Spleen (tissue), 11 donors: ENCODE measurements around the gene PSAPL1. TPM values are rescaled to one million over a fixed set of nuclear protein-coding genes. Genes with fewer than 3 reads are reported as not detected.

ENCODE experiments used
- DNase-seq: peaks from one replicate; pipeline ENCODE4 v3.0.0-alpha.2; 2020
- H3K27ac ChIP-seq, 8 donors: fragments of 200-600 bp; sonication (generic) in 7 of 8; 1 replicate in 4 of 8; 2 replicates in 4 of 8; pipeline versions ENCODE4 v1.5.0 to v1.8.0; 2016 to 2021; ENCODE audit warnings: inconsistent platforms in 4 of 8, mild to moderate bottlenecking in 4 of 8, moderate library complexity in 1 of 8
- H3K27me3 ChIP-seq, 7 donors: fragments of 200-600 bp; sonication (generic) in 6 of 7; replicated peaks in 1 of 7; 1 replicate in 4 of 7; 2 replicates in 3 of 7; pipeline versions ENCODE4 v1.5.0 to v1.8.0; 2016 to 2021; ENCODE audit warnings: inconsistent platforms in 3 of 7, mild to moderate bottlenecking in 1 of 7
- H3K36me3 ChIP-seq, 6 donors: fragments of 200-600 bp; sonication (generic) in 5 of 6; 1 replicate in 4 of 6; 2 replicates in 2 of 6; pipeline versions ENCODE4 v1.5.0 to v1.8.0; 2016 to 2021; ENCODE audit warnings: inconsistent platforms in 2 of 6
- H3K4me1 ChIP-seq, 6 donors: fragments of 200-600 bp; sonication (generic) in 5 of 6; 1 replicate in 3 of 6; 2 replicates in 3 of 6; pipeline versions ENCODE4 v1.5.0 to v1.8.0; 2016 to 2021; ENCODE audit warnings: inconsistent platforms in 3 of 6
- H3K4me3 ChIP-seq, 8 donors: fragments of 200-600 bp; sonication (generic) in 7 of 8; 1 replicate in 4 of 8; 2 replicates in 4 of 8; pipeline versions ENCODE4 v1.5.0 to v1.8.0; 2016 to 2021; ENCODE audit warnings: inconsistent platforms in 4 of 8, mild to moderate bottlenecking in 4 of 8, moderate library complexity in 2 of 8
- H3K9me3 ChIP-seq, 8 donors: fragments of 200-600 bp; sonication (generic) in 7 of 8; 1 replicate in 4 of 8; 2 replicates in 4 of 8; pipeline versions ENCODE4 v1.5.0 to v1.8.0; 2016 to 2021; ENCODE audit warnings: inconsistent platforms in 4 of 8
- POLR2A ChIP-seq, 3 donors: fragments of 450-650 bp; IDR thresholded peaks; one replicate each; pipeline ENCODE4 v1.5.1; 2017; ENCODE audit warnings: antibody characterized with exemption in 3 of 3, mild to moderate bottlenecking in 1 of 3
- POLR2AphosphoS5 ChIP-seq, 3 donors: sonication (generic); formaldehyde crosslinking; IDR thresholded peaks; one replicate each; pipeline ENCODE4 v1.5.1; 2017; ENCODE audit warnings: antibody characterized with exemption in 3 of 3
- WGBS, 5 donors: extraction: QIAGEN DNeasy Blood & Tissue Kit in 3 of 5; methylation state at CpG; one replicate each; pipeline versions ENCODE4 v1.1.5 to v1.1.7; 2013 to 2018; 5-methylcytosine and 5-hydroxymethylcytosine counted together
- intact Hi-C: fragments of 100-400 bp; cut with DNase I; formaldehyde crosslinking; loops from one replicate; pipeline ENCODE4 v1.15.0; 2023; ENCODE audit warnings: low total_unique reads
- polyA plus RNA-seq, 3 donors: library from polyadenylated mRNA; stranded (reverse); fragments of 200-250 nt; gene quantifications; one replicate each; pipeline ENCODE4 v1.2.1, GENCODE V29; 2013
- total RNA-seq, 7 donors: library from RNA; depleted of rRNA in 3 of 7; stranded (reverse); fragments of >200 nt in 3 of 7; fragmentation: NEBNext Ultra II Directional in 4 of 7; extraction: Animal tissue kit (Norgen Biotek cat#: 25700) in 4 of 7; gene quantifications; one replicate each; pipeline versions ENCODE4 v1.1.0 to v1.2.1, GENCODE V29; 2016 to 2021
- TF ChIP-seq, protein P1 (sequence below), 11 experiments: fragments of 200-600 bp in 7 of 11; fragments of 450-650 bp in 4 of 11; sonication (generic) in 4 of 11; IDR thresholded peaks in 8 of 11; conservative IDR thresholded peaks in 3 of 11; 1 replicate in 7 of 11; 2 replicates in 4 of 11; pipeline versions ENCODE4 v1.4.0 to v1.8.0; 2016 to 2021; ENCODE audit warnings: antibody characterized with exemption in 11 of 11, inconsistent platforms in 4 of 11, mild to moderate bottlenecking in 1 of 11
- donor health status: healthy with polysubstance abuse.
- donor health status: DM: no; HTN: no; CAD: no; lungs with moderate emphysema.
- donor health status: DM: no; HTN: no; CAD: no.
- donor health status: Bipolar disorder and iron deficiency.
- donor health status: healthy.
- donor health status: DM: no; HTN: no; CAD: no.
- donor health status: DM: yes; HTN: yes; CAD: no.

Gene PSAPL1
- total and polyA plus RNA-seq, 10 donors: not detected

DNA sequence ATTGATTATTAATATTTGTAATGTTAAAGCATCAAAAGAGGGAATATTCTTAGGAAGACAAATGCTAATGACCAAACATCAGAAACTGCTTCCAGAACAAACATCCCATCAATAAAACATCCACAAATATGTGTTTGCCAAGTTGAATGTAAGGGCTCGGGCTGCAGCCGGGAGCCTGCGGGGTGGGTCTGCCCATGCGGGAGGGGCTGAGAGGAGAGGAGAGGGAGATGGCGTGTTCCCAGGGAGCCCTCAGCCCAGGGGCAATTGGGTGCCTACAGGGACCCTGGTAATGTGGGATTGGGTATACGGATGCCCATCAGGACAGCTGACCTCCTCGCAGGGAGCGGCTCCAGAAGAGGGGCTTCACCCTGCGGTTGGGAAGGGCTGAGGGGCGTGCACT, 38.4 kb upstream of the PSAPL1 start:
- no peak overlapping the region for H3K4me3 ChIP-seq
- 66 to 90% (median 75%) methylated on average over 9 to 10 of the region's 10 CpGs for WGBS, 5 donors
- no peak overlapping the region for H3K27ac ChIP-seq
- peaks cover 0 to 28% (median 0%) of the 10 kb centered on the region in 7 donors for H3K27me3 ChIP-seq
- no peaks in the 10 kb centered on the region for H3K9me3 ChIP-seq
- no peaks in the 10 kb centered on the region for H3K4me1 ChIP-seq
- no peaks in the 10 kb centered on the region for H3K36me3 ChIP-seq
- DNase-seq: no peak
- intact Hi-C loops: no loop called here
- TF ChIP-seq POLR2A (IDR thresholded peaks at IDR 0.05) (no peak), POLR2AphosphoS5 (IDR thresholded peaks at IDR 0.05) (no peak)
- TF ChIP-seq, protein P1, sequence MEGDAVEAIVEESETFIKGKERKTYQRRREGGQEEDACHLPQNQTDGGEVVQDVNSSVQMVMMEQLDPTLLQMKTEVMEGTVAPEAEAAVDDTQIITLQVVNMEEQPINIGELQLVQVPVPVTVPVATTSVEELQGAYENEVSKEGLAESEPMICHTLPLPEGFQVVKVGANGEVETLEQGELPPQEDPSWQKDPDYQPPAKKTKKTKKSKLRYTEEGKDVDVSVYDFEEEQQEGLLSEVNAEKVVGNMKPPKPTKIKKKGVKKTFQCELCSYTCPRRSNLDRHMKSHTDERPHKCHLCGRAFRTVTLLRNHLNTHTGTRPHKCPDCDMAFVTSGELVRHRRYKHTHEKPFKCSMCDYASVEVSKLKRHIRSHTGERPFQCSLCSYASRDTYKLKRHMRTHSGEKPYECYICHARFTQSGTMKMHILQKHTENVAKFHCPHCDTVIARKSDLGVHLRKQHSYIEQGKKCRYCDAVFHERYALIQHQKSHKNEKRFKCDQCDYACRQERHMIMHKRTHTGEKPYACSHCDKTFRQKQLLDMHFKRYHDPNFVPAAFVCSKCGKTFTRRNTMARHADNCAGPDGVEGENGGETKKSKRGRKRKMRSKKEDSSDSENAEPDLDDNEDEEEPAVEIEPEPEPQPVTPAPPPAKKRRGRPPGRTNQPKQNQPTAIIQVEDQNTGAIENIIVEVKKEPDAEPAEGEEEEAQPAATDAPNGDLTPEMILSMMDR (IDR thresholded peaks at IDR 0.05 in 8 of 11, conservative IDR thresholded peaks at IDR 0.05 in 3 of 11): no peak

- TF ChIP-seq POLR2AphosphoS5 (IDR thresholded peaks at IDR 0.05) (no peak), POLR2A (IDR thresholded peaks at IDR 0.05) (no peak)
- TF ChIP-seq, protein P1 (IDR thresholded peaks at IDR 0.05 in 8 of 11, conservative IDR thresholded peaks at IDR 0.05 in 3 of 11): no peak
- 21 to 38% (median 25%) methylated on average over 18 to 19 of the region's 19 CpGs for WGBS, 5 donors
- Histone ChIP-seq H3K9me3 (no peaks in the 10 kb centered on the region), H3K36me3 (no peaks in the 10 kb centered on the region), H3K4me3 (no peak overlapping the region), H3K27ac (no peak overlapping the region), H3K4me1 (no peaks in the 10 kb centered on the region), H3K27me3 (peaks cover 0 to 28% (median 0%) of the 10 kb centered on the region in 7 donors)
- intact Hi-C loops: no loop called here
- no peak for DNase-seq
Observed at GRCh38 chr4:7472442-7473013, 37.8 kb upstream of the PSAPL1 start.

GRCh38 chr4:7470522-7471128, 35.9 kb upstream of the PSAPL1 start:
- H3K4me1 ChIP-seq: no peaks in the 10 kb centered on the region
- WGBS, 5 donors: 78 to 92% (median 80%) methylated on average over 8 of the region's 8 CpGs
- no peak for DNase-seq
- peaks cover 0 to 28% (median 0%) of the 10 kb centered on the region in 7 donors for H3K27me3 ChIP-seq
- TF ChIP-seq, protein P1 (IDR thresholded peaks at IDR 0.05 in 8 of 11, conservative IDR thresholded peaks at IDR 0.05 in 3 of 11): no peak
- no peak for TF ChIP-seq POLR2AphosphoS5 (IDR thresholded peaks at IDR 0.05)
- no peak for TF ChIP-seq POLR2A (IDR thresholded peaks at IDR 0.05)
- no peaks in the 10 kb centered on the region for H3K36me3 ChIP-seq
- H3K9me3 ChIP-seq: peaks cover 0 to 16% (median 7%) of the 10 kb centered on the region in 8 donors
- no peak overlapping the region for H3K4me3 ChIP-seq
- intact Hi-C loops: no loop called here
- no peak overlapping the region for H3K27ac ChIP-seq

DNA sequence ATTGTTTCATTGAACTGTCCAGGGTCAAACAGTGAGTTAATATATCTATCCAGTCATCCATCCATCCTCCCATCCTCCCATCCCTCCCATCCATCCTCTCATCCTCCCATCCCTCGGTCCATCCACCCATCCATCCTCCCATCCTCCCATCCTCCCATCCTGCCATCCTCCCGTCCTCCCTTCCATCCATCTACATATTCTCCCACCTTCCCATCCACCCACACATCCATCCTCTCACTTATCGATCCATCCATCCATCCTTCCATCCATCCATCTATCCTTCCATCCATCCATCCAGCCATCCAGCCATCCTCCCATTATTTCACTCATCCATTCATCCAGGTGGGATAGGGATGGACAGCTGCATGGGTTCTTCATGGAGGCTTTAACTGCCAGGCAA, 35.4 kb upstream of the PSAPL1 start:
- no peak for DNase-seq
- intact Hi-C loops: no loop called here
- 76 to 90% (median 85%) methylated on average over 3 of the region's 3 CpGs for WGBS, 5 donors
- no peak for TF ChIP-seq POLR2AphosphoS5 (IDR thresholded peaks at IDR 0.05)
- TF ChIP-seq, protein P1 (IDR thresholded peaks at IDR 0.05 in 8 of 11, conservative IDR thresholded peaks at IDR 0.05 in 3 of 11): no peak
- no peak for TF ChIP-seq POLR2A (IDR thresholded peaks at IDR 0.05)
- no peak overlapping the region for H3K4me3 ChIP-seq
- no peaks in the 10 kb centered on the region for H3K36me3 ChIP-seq
- peaks cover 0 to 21% (median 8%) of the 10 kb centered on the region in 8 donors for H3K9me3 ChIP-seq
- no peak overlapping the region for H3K27ac ChIP-seq
- peaks cover 0 to 28% (median 0%) of the 10 kb centered on the region in 7 donors for H3K27me3 ChIP-seq
- no peaks in the 10 kb centered on the region for H3K4me1 ChIP-seq
